Pancreas (tissue), 10 donors: Measurements from ENCODE around the gene OR5K1. TPM values are rescaled to one million over a fixed set of nuclear protein-coding genes. Genes with fewer than 3 reads are reported as not detected.

Experiments used
- ATAC-seq, 4 donors: fragments of 200-7000 bp; cut with Tn5 transposase; one replicate each; pipeline versions ENCODE4 v1.8.0 to v1.9.1; 2020; ENCODE audit warnings: mild to moderate bottlenecking in 4 of 4, moderate library complexity in 4 of 4
- DNase-seq, 6 donors: peaks; one replicate each; pipeline ENCODE4 v3.0.0-alpha.2; 2020
- FAIRE-seq: peaks from 2 replicates; lab custom pipeline; 2012; peaks lifted over from hg19 to GRCh38; lab: Jason Lieb, UNC
- H3K27ac ChIP-seq, 4 donors: fragments of 200-600 bp; sonication (generic); 1 replicate in 3 of 4; 2 replicates in 1 of 4; pipeline versions ENCODE4 v1.5.0 to v1.8.0; 2020
- H3K27me3 ChIP-seq, 4 donors: fragments of 200-600 bp; one replicate each; pipeline ENCODE4 v1.8.0; 2021
- H3K36me3 ChIP-seq, 3 donors: fragments of 200-600 bp; sonication (generic) in 1 of 3; one replicate each; pipeline versions ENCODE4 v1.5.0 to v1.8.0; 2020 to 2021
- H3K4me1 ChIP-seq, 3 donors: fragments of 200-600 bp; one replicate each; pipeline ENCODE4 v1.8.0; 2021
- H3K4me3 ChIP-seq, 4 donors: fragments of 200-600 bp; sonication (generic) in 2 of 4; one replicate each; pipeline versions ENCODE4 v1.5.0 to v1.8.0; 2020 to 2021
- H3K9me3 ChIP-seq, 4 donors: fragments of 200-600 bp; one replicate each; pipeline ENCODE4 v1.8.0; 2021
- WGBS, 2 donors: extraction: QIAGEN DNeasy Blood & Tissue Kit; methylation state at CpG; one replicate each; pipeline ENCODE4 v1.1.7; 2013; 5-methylcytosine and 5-hydroxymethylcytosine counted together
- intact Hi-C, 3 donors: fragments of 100-400 bp; cut with DNase I; formaldehyde crosslinking; loops; one replicate each; pipeline versions ENCODE4 v1.11.1 to v1.14.2; 2022
- polyA plus RNA-seq, 2 donors: library from polyadenylated mRNA; stranded (reverse); fragments of 200-250 nt; gene quantifications; one replicate each; pipeline ENCODE4 v1.2.3, GENCODE V29; 2013
- total RNA-seq, 6 donors: library from RNA; stranded (reverse); fragmentation: NEBNext Ultra II Directional in 4 of 6; extraction: Animal tissue kit (Norgen Biotek cat#: 25700) in 4 of 6; gene quantifications; one replicate each; pipeline versions ENCODE4 v1.2.1 to v1.2.4, GENCODE V29; 2021 to 2023
- TF ChIP-seq, protein P1 (sequence below), 4 donors: fragments of 200-600 bp; sonication (generic) in 3 of 4; IDR thresholded peaks; one replicate each; pipeline versions ENCODE4 v1.5.0 to v1.8.0; 2021; ENCODE audit warnings: antibody characterized with exemption in 4 of 4
- donor health status: healthy with polysubstance abuse.
- donor health status: DM: no; HTN: no; CAD: no; lungs with moderate emphysema.
- donor health status: DM: no; HTN: no; CAD: no.
- donor health status: control.
- donor health status: control.
- donor health status: Bipolar disorder and iron deficiency.
- donor health status: DM: yes; HTN: yes; CAD: no.
- donor health status: DM: no; HTN: no; CAD: no.
- donor health status: DM: no; HTN: no; CAD: no.
- donor health status: DM: yes; HTN: yes; CAD: no.

OR5K1 gene
- total and polyA plus RNA-seq, 8 donors = not detected

DNA sequence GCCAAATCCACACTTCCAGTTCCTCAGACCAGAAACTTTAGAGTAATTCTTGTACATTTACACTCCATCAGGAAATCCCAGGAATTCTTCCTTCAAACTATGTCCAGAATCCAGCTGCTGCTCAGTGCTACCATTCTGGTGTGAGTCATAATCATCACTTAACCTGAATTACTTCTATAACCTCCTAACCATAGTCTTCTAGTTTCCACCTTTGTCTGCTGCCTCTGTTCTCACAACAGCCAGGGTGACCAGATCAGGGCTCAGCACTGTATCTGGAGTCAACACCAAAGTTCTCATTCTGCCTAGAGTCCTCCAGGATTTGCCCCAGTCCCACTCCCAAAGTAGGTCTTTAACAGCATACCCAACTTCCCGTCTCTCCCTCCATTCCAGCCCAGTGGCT is 56.4 kb downstream of the OR5K1 start:
- intact Hi-C loops = no loop called here
- WGBS, 2 donors = 0 to 97% methylated on average over 1 of the region's 1 CpG
- no peak overlapping the region for H3K4me3 ChIP-seq
- no peak overlapping the region for H3K27ac ChIP-seq
- H3K27me3 ChIP-seq = no peaks in the 10 kb centered on the region
- H3K9me3 ChIP-seq = no peaks in the 10 kb centered on the region
- peaks cover 0 to 9% (median 7%) of the 10 kb centered on the region in 3 donors for H3K4me1 ChIP-seq
- ATAC-seq (no peak), DNase-seq (no peak), FAIRE-seq (no peak)
- TF ChIP-seq, protein P1, sequence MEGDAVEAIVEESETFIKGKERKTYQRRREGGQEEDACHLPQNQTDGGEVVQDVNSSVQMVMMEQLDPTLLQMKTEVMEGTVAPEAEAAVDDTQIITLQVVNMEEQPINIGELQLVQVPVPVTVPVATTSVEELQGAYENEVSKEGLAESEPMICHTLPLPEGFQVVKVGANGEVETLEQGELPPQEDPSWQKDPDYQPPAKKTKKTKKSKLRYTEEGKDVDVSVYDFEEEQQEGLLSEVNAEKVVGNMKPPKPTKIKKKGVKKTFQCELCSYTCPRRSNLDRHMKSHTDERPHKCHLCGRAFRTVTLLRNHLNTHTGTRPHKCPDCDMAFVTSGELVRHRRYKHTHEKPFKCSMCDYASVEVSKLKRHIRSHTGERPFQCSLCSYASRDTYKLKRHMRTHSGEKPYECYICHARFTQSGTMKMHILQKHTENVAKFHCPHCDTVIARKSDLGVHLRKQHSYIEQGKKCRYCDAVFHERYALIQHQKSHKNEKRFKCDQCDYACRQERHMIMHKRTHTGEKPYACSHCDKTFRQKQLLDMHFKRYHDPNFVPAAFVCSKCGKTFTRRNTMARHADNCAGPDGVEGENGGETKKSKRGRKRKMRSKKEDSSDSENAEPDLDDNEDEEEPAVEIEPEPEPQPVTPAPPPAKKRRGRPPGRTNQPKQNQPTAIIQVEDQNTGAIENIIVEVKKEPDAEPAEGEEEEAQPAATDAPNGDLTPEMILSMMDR (IDR thresholded peaks at IDR 0.05) = no peak
- H3K36me3 ChIP-seq = peaks cover 0 to 4% (median 0%) of the 10 kb centered on the region in 3 donors

DNA sequence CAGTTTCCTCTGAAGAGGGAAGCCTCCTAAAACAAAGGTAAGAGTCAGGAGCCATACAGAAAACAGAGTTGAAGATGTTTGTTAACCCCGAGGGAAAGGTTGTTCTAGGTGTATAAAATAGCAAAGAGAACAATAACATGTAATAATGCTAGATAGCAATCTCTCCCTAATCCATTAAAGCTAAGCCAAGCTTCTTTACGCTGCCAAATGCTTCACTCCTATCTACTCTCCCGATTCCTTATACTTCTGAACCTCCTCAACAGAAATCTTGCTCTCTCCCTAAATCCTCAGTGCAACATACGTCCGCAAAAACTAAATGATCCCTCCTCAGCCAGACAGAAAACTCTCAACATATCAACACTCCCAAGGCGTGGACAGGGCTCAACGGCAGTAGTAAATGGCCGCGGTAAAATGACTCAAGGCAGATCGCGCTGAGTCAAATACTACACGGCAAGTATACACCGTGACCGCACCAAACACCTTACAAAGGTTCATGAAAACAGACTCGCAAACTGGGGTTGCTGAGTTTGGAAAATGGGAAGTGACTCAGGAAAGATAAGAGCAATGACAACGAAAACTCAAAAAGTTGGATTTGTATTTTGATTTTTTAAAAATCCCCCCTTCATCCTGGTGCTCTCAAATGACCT is 59.0 kb downstream of the OR5K1 start:
- ATAC-seq = peak; percentile 59 to 80 (median 68)
- H3K36me3 ChIP-seq = peaks cover 0 to 4% (median 0%) of the 10 kb centered on the region in 3 donors
- FAIRE-seq = peak; percentile 17
- H3K27ac ChIP-seq = peak overlapping the region; percentile 87 to 95 (median 91)
- 0% methylated on average over 16 of the region's 16 CpGs for WGBS, 2 donors
- TF ChIP-seq, protein P1 (IDR thresholded peaks at IDR 0.05) = no peak
- DNase-seq = peak in 4 of 6 donors; percentile 34 to 47 (median 41)
- H3K9me3 ChIP-seq = no peaks in the 10 kb centered on the region
- intact Hi-C loops = no loop called here
- peak overlapping the region; percentile 56 to 82 (median 74) for H3K4me3 ChIP-seq
- no peaks in the 10 kb centered on the region for H3K27me3 ChIP-seq
- peaks cover 0 to 9% (median 7%) of the 10 kb centered on the region in 3 donors for H3K4me1 ChIP-seq

Other genes starting within 250 kb of the OR5K1 start
- not detected for gene OR5H6, start 199.0 kb upstream of the OR5K1 start, total RNA-seq
- gene OR5H6, start 199.0 kb upstream of the OR5K1 start, polyA plus RNA-seq = under 1 TPM in 1 of 2 donors, not detected in 1; 0.12 TPM
- gene OR5H2, start 180.7 kb upstream of the OR5K1 start, total RNA-seq = not detected
- gene OR5H2, start 180.7 kb upstream of the OR5K1 start, polyA plus RNA-seq = not detected
- gene OR5K4, start 109.3 kb upstream of the OR5K1 start, total RNA-seq = not detected
- not detected for gene OR5K4, start 109.3 kb upstream of the OR5K1 start, polyA plus RNA-seq
- not detected for gene OR5K3, start 72.5 kb upstream of the OR5K1 start, total RNA-seq
- not detected for gene OR5K3, start 72.5 kb upstream of the OR5K1 start, polyA plus RNA-seq
- gene OR5K2, start 34.5 kb downstream of the OR5K1 start, total RNA-seq = not detected
- gene OR5K2, start 34.5 kb downstream of the OR5K1 start, polyA plus RNA-seq = not detected
- 10 to 100 TPM; 16.0 to 35.1 (median 21.8) TPM for gene CLDND1, start 59.7 kb downstream of the OR5K1 start, total RNA-seq
- 10 to 100 TPM; 21.3 to 37.2 TPM for gene CLDND1, start 59.7 kb downstream of the OR5K1 start, polyA plus RNA-seq
- gene GPR15, start 68.8 kb downstream of the OR5K1 start, total RNA-seq = under 1 TPM in 2 of 6 donors, not detected in 4; 0.15 to 0.19 TPM
- under 1 TPM in 1 of 2 donors, not detected in 1; 0.07 TPM for gene GPR15, start 68.8 kb downstream of the OR5K1 start, polyA plus RNA-seq
- gene CPOX, start 130.4 kb downstream of the OR5K1 start, total RNA-seq = 1 to 10 TPM; 4.1 to 9.5 (median 5.3) TPM
- 1 to 10 TPM; 8.2 to 9.8 TPM for gene CPOX, start 130.4 kb downstream of the OR5K1 start, polyA plus RNA-seq